ENCODE data around the gene NAT16. TPM values are rescaled to one million over a fixed set of nuclear protein-coding genes. Genes with fewer than 3 reads are reported as not detected.

Gene NAT16
- total and polyA plus RNA-seq, 10 of the 15 experiments (the other 5 are each of a cell fraction or from before 2014, with no cell fraction given), result not detected

GRCh38 chr7:101153969-101154692, 26.0 kb downstream of the NAT16 start, which contains the start of gene AP1S1 (continued):
- TF ChIP-seq, protein P1, sequence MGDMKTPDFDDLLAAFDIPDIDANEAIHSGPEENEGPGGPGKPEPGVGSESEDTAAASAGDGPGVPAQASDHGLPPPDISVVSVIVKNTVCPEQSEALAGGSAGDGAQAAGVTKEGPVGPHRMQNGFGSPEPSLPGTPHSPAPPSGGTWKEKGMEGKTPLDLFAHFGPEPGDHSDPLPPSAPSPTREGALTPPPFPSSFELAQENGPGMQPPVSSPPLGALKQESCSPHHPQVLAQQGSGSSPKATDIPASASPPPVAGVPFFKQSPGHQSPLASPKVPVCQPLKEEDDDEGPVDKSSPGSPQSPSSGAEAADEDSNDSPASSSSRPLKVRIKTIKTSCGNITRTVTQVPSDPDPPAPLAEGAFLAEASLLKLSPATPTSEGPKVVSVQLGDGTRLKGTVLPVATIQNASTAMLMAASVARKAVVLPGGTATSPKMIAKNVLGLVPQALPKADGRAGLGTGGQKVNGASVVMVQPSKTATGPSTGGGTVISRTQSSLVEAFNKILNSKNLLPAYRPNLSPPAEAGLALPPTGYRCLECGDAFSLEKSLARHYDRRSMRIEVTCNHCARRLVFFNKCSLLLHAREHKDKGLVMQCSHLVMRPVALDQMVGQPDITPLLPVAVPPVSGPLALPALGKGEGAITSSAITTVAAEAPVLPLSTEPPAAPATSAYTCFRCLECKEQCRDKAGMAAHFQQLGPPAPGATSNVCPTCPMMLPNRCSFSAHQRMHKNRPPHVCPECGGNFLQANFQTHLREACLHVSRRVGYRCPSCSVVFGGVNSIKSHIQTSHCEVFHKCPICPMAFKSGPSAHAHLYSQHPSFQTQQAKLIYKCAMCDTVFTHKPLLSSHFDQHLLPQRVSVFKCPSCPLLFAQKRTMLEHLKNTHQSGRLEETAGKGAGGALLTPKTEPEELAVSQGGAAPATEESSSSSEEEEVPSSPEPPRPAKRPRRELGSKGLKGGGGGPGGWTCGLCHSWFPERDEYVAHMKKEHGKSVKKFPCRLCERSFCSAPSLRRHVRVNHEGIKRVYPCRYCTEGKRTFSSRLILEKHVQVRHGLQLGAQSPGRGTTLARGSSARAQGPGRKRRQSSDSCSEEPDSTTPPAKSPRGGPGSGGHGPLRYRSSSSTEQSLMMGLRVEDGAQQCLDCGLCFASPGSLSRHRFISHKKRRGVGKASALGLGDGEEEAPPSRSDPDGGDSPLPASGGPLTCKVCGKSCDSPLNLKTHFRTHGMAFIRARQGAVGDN (IDR thresholded peaks at IDR 0.05), result no peak

- no peak for FAIRE-seq
- POLR2A ChIA-PET, result interaction anchor here (0.5 to 0.6 kb wide), 2 partner anchors 9 to 31 kb away, joined by 4 to 5 read pairs; no protein-coding TSS in a partner anchor
- RAD21 ChIA-PET (ENCODE audit: unreplicated experiment), result interaction anchor here (1.0 to 3.8 kb wide), 2 partner anchors 8 to 131 kb away, joined by 3 to 18 read pairs; no protein-coding TSS in a partner anchor
- TF ChIP-seq, protein P2, sequence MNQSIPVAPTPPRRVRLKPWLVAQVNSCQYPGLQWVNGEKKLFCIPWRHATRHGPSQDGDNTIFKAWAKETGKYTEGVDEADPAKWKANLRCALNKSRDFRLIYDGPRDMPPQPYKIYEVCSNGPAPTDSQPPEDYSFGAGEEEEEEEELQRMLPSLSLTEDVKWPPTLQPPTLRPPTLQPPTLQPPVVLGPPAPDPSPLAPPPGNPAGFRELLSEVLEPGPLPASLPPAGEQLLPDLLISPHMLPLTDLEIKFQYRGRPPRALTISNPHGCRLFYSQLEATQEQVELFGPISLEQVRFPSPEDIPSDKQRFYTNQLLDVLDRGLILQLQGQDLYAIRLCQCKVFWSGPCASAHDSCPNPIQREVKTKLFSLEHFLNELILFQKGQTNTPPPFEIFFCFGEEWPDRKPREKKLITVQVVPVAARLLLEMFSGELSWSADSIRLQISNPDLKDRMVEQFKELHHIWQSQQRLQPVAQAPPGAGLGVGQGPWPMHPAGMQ (IDR thresholded peaks at IDR 0.05; ENCODE audit: borderline replicate concordance), result no peak
- TF ChIP-seq USF2 (IDR thresholded peaks at IDR 0.05; ENCODE audit: borderline replicate concordance, low read depth, low read length), result no peak
- no peak for TF ChIP-seq SIX5 (IDR thresholded peaks at IDR 0.05; ENCODE audit: low read depth, low read length, severe bottlenecking)
- TF ChIP-seq NFXL1 (IDR thresholded peaks at IDR 0.05; ENCODE audit: borderline replicate concordance), result no peak
- no peak for TF ChIP-seq ZNF217 (IDR thresholded peaks at IDR 0.05)
- TF ChIP-seq NFYB (IDR thresholded peaks at IDR 0.05; ENCODE audit: insufficient read depth, low read depth, low read length), result no peak
- no peak for TF ChIP-seq USF1 (IDR thresholded peaks at IDR 0.05; ENCODE audit: borderline replicate concordance, extremely low read length, insufficient read depth, low read depth, low read length)
- TF ChIP-seq RUNX3 (IDR thresholded peaks at IDR 0.05; ENCODE audit: low read length), result no peak
- TF ChIP-seq SRF (IDR thresholded peaks at IDR 0.05; ENCODE audit: low read depth in 2 of 2, low read length in 2 of 2), result no peak
Observed at GRCh38 chr7:101151908-101152651, 28.0 kb downstream of the NAT16 start.

More at GRCh38 chr7:101151908-101152651, 28.0 kb downstream of the NAT16 start:
- DNase-seq (ENCODE audit: low read depth, low spot score), result no peak
- ChIA-PET CTCF (interaction anchor here (0.7 to 7.8 kb wide), 6 partner anchors 8 to 131 kb away, joined by 3 to 112 read pairs (median 6); partner anchors contain the start of gene FIS1), SMC1A (ENCODE audit: uncharacterized antibody, unreplicated experiment) (interaction anchor here (0.6 to 1.5 kb wide), 7 partner anchors 8 to 251 kb away, joined by 3 to 8 read pairs (median 3); no protein-coding TSS in a partner anchor)
- Histone ChIP-seq H3K4me1 (ENCODE audit: control insufficient read depth, insufficient read depth, low read length) (peaks cover 3% of the 10 kb centered on the region; the same call in 1 of the 2 replicates), H3K9me3 (replicated peaks; ENCODE audit: control insufficient read depth, insufficient read depth, low read length) (no peaks in the 10 kb centered on the region), H3K4me3 (no peak overlapping the region), H3K9ac (ENCODE audit: control insufficient read depth, insufficient read depth, low read length) (no peak overlapping the region), H4K20me1 (ENCODE audit: control insufficient read depth, insufficient read depth) (no peaks in the 10 kb centered on the region), H3K79me2 (ENCODE audit: control insufficient read depth, insufficient read depth, low read length) (peaks cover 9% of the 10 kb centered on the region), H2AFZ (ENCODE audit: control insufficient read depth, low read depth, low read length) (no peak overlapping the region), H3K27me3 (replicated peaks in 1 of 2; ENCODE audit: control insufficient read depth in 2 of 2, insufficient read depth in 2 of 2, low read length in 1 of 2) (no peaks in the 10 kb centered on the region; a peak in 1 of 4 replicates), H3K27ac (ENCODE audit: control insufficient read depth, insufficient read depth) (no peak overlapping the region), H3K4me2 (ENCODE audit: control insufficient read depth, insufficient read depth) (no peak overlapping the region), H3K36me3 (ENCODE audit: control insufficient read depth in 2 of 2, insufficient read depth in 2 of 2, low read length in 1 of 2) (peaks cover under 1% of the 10 kb centered on the region in 2 experiments; a peak in 2 of 4 replicates)
- WGBS (ENCODE audit: insufficient coverage, insufficient replicate concordance, low lambda C conversion rate, missing lambda C conversion rate), result 16% methylated on average over 2 of the region's 2 CpGs
- no TSS peak for BruUV-seq (replicated peaks)
- ATAC-seq, result no peak
- intact Hi-C loops (cut with micrococcal nuclease; ENCODE audit: unreplicated experiment), result no loop called here
- in situ Hi-C loops (cut with MboI), result no loop called here

Data from GM12878 (cell line).